ENCODE results near the gene RNPEPL1.
A peak's percentile ranks its signal among the peaks of the same experiment; 100 is the strongest.

The RNPEPL1 gene

DNA sequence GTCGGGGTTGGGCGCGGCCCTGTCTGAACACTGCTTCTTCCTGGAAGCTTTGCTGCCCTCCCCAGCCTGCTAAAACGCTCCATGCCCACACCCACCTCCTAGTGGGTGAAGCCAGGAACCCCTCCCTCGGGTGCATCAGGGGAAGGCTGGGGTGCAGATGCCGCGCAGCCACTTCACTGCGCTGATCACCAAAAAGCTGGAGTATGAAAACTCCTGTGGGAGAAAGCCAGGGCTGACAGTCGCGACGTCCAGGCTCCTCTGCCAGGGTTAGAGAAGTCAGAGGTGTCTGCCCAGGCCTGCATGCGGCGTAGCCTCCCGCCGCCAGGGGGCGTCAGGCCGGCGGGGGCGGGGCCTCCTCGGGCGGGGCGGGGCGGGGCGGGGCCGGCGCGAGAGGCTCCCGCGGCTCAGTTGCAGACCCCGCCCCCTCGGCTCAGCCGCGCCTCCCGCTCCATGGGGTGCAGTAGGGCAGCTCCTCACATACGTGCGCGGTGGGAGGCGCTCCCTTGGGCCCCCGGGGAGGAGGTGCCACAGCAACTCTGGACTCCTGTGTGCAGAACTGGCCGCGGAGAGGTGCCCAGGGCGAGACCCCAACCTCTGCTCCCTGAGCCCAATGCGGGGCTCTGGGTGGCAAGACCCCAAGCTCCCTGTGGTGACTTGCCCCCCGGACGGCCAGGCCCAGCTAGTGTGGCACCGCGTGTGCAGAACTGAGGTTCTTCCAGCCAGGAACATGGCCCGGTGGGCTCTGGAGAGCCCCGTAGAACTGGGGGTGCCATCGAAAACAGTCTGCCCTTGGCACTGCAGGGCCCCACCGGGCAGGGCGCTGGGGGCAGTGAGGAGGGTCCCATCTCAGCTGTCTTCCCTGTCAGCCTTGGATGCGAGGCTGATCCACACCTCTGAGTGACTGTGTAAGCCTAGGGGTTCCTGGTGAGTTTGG lies 1.8 kb upstream of the RNPEPL1 start:
- Mint-ChIP-seq H3K4me1 (ENCODE audit: low read depth) (peaks cover 61% of the 10 kb centered on the region), H3K9me3 (no peaks in the 10 kb centered on the region), H3K36me3 (ENCODE audit: low read depth) (peaks cover 35% of the 10 kb centered on the region), H3K4me3 (peak overlapping the region; percentile 94), H3K27me3 (ENCODE audit: low read depth) (no peaks in the 10 kb centered on the region), H3K27ac (peak overlapping the region; percentile 99)

- H3K4me3 Mint-ChIP-seq: peak overlapping the region; percentile 93
- no peaks in the 10 kb centered on the region for H3K27me3 Mint-ChIP-seq (ENCODE audit: low read depth)
- no peaks in the 10 kb centered on the region for H3K9me3 Mint-ChIP-seq
- peak overlapping the region; percentile 96 for H3K27ac Mint-ChIP-seq
- H3K36me3 Mint-ChIP-seq (ENCODE audit: low read depth): peaks cover 30% of the 10 kb centered on the region
- H3K4me1 Mint-ChIP-seq (ENCODE audit: low read depth): peaks cover 56% of the 10 kb centered on the region
Measured at GRCh38 chr2:240567137-240567871, 980 bp upstream of the RNPEPL1 start.

DNA sequence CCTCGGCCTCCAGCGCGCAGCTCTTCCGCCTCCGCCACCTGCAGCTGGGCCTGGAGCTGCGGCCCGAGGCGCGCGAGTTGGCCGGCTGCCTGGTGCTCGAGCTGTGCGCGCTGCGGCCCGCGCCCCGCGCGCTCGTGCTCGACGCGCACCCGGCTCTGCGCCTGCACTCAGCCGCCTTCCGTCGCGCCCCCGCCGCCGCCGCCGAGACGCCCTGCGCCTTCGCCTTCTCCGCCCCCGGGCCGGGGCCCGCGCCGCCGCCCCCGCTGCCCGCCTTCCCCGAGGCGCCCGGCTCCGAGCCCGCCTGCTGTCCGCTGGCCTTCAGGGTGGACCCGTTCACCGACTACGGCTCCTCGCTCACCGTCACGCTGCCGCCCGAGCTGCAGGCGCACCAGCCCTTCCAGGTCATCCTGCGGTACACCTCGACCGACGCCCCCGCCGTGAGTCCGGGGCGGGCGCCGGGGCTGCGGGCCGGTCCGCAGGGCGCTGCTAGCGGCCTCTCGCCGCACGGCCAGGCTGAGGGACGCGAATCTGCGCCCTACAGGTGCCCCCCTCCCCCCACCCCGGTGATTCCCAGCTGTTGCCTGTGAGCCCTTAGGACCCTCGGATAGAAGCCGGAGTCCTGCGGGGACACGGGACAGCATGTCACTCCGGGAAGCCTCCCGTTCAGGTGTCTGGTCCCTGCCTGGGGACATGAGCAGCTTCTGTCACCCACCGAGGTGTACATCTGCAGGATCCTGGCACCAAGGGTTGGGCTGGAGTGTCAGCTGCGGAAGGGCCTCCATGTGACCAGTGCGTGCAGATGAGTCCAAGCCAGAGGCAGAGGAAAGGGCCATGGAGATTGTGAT lies 616 bp downstream of the RNPEPL1 start:
- Mint-ChIP-seq H3K36me3 (ENCODE audit: low read depth) (peaks cover 21% of the 10 kb centered on the region), H3K9me3 (no peaks in the 10 kb centered on the region), H3K4me1 (ENCODE audit: low read depth) (peaks cover 47% of the 10 kb centered on the region), H3K27ac (peak overlapping the region; percentile 76), H3K27me3 (ENCODE audit: low read depth) (no peaks in the 10 kb centered on the region), H3K4me3 (peak overlapping the region; percentile 84)

- Mint-ChIP-seq H3K9me3 (no peaks in the 10 kb centered on the region), H3K4me1 (ENCODE audit: low read depth) (peaks cover 40% of the 10 kb centered on the region), H3K27ac (peak overlapping the region; percentile 76), H3K27me3 (ENCODE audit: low read depth) (no peaks in the 10 kb centered on the region), H3K36me3 (ENCODE audit: low read depth) (peaks cover 17% of the 10 kb centered on the region), H3K4me3 (peak overlapping the region; percentile 84)
Measured at GRCh38 chr2:240569523-240569997, 1.3 kb downstream of the RNPEPL1 start.

DNA sequence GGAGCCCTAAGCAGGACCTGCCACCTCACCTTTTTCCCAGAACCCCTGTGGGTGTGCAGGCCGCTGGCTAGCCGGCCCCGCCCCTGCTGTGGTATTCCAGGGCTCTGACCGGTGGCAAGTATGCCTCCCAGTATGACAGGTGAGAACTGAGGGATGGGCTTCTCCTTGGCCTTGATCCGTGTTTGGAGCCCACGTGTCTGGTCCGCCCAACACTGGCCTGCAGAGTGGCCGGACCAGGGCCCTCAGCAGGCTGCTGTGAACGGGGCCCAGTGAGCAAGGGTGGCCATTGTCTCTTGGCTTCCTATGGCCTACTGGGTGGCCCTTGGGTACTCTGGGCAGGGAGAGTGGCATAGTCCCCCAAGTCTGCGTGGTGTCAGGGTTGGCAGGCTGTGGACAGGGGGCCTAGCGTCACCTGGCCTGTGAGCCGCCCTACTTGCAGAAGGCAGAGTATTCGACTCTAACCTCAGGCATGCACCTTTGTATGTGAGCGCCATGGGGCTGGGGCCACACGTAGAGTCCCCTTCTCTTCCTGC lies 1.8 kb downstream of the RNPEPL1 start:
- H3K4me3 Mint-ChIP-seq: peak overlapping the region; percentile 84
- peaks cover 13% of the 10 kb centered on the region for H3K36me3 Mint-ChIP-seq (ENCODE audit: low read depth)
- H3K27ac Mint-ChIP-seq: no peak overlapping the region
- no peaks in the 10 kb centered on the region for H3K9me3 Mint-ChIP-seq
- peaks cover 35% of the 10 kb centered on the region for H3K4me1 Mint-ChIP-seq (ENCODE audit: low read depth)
- no peaks in the 10 kb centered on the region for H3K27me3 Mint-ChIP-seq (ENCODE audit: low read depth)

GRCh38 chr2:240570531-240571313 lies 2.4 kb downstream of the RNPEPL1 start:
- H3K9me3 Mint-ChIP-seq: no peaks in the 10 kb centered on the region
- H3K27me3 Mint-ChIP-seq (ENCODE audit: low read depth): no peaks in the 10 kb centered on the region
- no peak overlapping the region for H3K27ac Mint-ChIP-seq
- peak overlapping the region; percentile 14 for H3K4me3 Mint-ChIP-seq
- H3K4me1 Mint-ChIP-seq (ENCODE audit: low read depth): peaks cover 29% of the 10 kb centered on the region
- H3K36me3 Mint-ChIP-seq (ENCODE audit: low read depth): peaks cover 7% of the 10 kb centered on the region

GRCh38 chr2:240571314-240571973 lies 3.2 kb downstream of the RNPEPL1 start:
- Mint-ChIP-seq H3K4me3 (peak overlapping the region; percentile 49), H3K9me3 (no peaks in the 10 kb centered on the region), H3K27me3 (ENCODE audit: low read depth) (no peaks in the 10 kb centered on the region), H3K36me3 (ENCODE audit: low read depth) (peaks cover 7% of the 10 kb centered on the region), H3K27ac (no peak overlapping the region), H3K4me1 (ENCODE audit: low read depth) (peaks cover 28% of the 10 kb centered on the region)

DNA sequence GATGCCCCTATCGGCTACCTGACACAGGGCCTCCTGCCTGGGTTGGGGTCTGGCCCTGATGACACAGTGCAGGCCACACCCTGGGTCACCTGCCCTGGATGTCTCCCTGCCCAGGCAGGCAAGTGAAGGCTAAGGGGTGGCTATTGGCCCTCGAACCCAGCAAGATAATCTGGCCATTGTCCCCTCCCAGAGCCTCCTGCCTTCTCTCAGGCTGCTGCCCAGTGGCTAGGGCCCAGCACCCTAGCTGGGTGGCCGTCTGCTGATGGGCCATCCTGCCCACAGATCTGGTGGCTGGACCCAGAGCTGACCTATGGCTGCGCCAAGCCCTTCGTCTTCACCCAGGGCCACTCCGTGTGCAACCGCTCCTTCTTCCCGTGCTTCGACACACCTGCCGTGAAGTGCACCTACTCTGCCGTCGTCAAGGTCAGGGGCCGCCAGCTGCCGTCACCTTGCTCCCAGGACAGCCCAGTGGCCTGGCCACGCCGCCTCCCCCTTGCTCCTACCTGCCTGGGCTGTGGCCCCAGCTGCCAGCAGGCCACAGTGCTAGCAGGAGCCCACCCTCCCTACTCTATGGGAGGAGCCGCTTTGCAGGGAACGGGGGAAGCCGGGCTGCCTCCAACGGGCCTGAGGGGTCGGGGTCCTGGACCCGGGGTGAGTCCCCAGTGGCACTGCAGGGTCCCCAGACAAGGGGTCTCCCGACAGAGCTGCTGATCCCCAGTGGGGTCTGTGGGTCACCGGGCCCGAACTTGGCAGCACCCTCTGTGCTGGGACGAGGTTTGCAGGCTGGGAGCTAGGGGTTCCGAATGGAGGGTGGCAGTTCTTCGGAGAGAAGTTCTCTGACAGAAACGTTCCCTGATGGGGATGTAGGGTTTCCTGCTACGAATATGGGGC lies 4.1 kb downstream of the RNPEPL1 start:
- H3K9me3 Mint-ChIP-seq: no peaks in the 10 kb centered on the region
- H3K27me3 Mint-ChIP-seq (ENCODE audit: low read depth): no peaks in the 10 kb centered on the region
- H3K27ac Mint-ChIP-seq: no peak overlapping the region
- H3K4me1 Mint-ChIP-seq (ENCODE audit: low read depth): peaks cover 23% of the 10 kb centered on the region
- H3K36me3 Mint-ChIP-seq (ENCODE audit: low read depth): peaks cover 7% of the 10 kb centered on the region
- H3K4me3 Mint-ChIP-seq: no peak overlapping the region

DNA sequence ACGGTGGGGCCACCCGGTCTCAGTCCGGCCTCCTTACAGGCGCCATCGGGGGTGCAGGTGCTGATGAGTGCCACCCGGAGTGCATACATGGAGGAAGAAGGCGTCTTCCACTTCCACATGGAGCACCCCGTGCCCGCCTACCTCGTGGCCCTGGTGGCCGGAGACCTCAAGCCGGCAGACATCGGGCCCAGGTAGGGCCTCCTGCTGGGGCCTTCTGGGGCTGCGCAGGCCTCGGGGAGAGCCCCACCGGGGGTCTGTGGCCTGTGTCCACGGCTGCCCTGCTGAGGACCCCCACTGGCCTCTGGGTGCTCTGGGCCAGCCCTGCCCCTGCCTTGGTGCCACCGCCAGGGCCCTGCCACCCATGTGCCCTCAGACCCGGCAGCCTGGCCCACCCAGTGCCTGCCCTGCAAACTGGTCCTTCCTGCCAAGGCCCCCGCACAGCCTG lies 4.8 kb downstream of the RNPEPL1 start:
- no peak overlapping the region for H3K27ac Mint-ChIP-seq
- peaks cover 5% of the 10 kb centered on the region for H3K36me3 Mint-ChIP-seq (ENCODE audit: low read depth)
- no peaks in the 10 kb centered on the region for H3K9me3 Mint-ChIP-seq
- H3K4me1 Mint-ChIP-seq (ENCODE audit: low read depth): peaks cover 18% of the 10 kb centered on the region
- no peaks in the 10 kb centered on the region for H3K27me3 Mint-ChIP-seq (ENCODE audit: low read depth)
- H3K4me3 Mint-ChIP-seq: no peak overlapping the region

GRCh38 chr2:240573516-240574385 lies 5.5 kb downstream of the RNPEPL1 start:
- Mint-ChIP-seq H3K36me3 (ENCODE audit: low read depth) (peaks cover 7% of the 10 kb centered on the region), H3K27ac (no peak overlapping the region), H3K9me3 (no peaks in the 10 kb centered on the region), H3K4me3 (no peak overlapping the region), H3K4me1 (ENCODE audit: low read depth) (peaks cover 18% of the 10 kb centered on the region), H3K27me3 (ENCODE audit: low read depth) (no peaks in the 10 kb centered on the region)

DNA sequence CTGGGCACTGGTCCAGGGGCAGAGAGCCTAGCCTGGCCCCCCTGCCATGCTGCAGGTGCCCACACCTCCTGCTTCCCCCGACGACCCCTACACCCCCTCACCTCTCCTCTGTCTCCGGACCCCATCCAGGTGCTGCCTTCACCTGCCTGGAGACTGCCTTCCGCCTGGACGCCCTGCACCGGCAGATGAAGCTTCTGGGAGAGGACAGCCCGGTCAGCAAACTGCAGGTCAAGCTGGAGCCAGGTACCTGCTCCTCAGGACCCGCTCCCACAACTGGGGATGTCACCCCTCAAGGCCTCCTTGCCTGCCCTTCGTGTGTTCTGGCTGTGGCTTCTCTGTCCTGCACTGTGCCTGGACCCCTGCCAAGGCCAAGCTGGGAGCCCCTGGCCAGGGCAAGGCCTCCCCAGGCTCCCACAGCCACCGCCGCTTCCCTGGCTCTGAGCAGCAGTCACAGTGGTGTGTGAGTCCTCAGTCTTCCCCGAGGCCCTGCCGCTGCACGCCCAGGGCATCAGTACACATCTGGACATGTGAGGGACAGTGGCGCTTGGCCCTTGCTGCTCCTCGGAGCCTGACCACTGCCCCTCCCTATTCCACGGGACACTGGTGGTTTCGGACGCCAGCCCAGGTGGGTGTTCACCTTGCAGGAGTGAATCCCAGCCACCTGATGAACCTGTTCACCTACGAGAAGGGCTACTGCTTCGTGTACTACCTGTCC lies 6.3 kb downstream of the RNPEPL1 start:
- H3K4me1 Mint-ChIP-seq (ENCODE audit: low read depth): peaks cover 19% of the 10 kb centered on the region
- H3K27ac Mint-ChIP-seq: no peak overlapping the region
- H3K4me3 Mint-ChIP-seq: no peak overlapping the region

More for the DNA sequence above, 6.3 kb downstream of the RNPEPL1 start:
- H3K27me3 Mint-ChIP-seq (ENCODE audit: low read depth): no peaks in the 10 kb centered on the region
- peaks cover 10% of the 10 kb centered on the region for H3K36me3 Mint-ChIP-seq (ENCODE audit: low read depth)
- no peaks in the 10 kb centered on the region for H3K9me3 Mint-ChIP-seq

Measured in T-helper 1 cell treated with Interleukin-12 subunit alpha and Interleukin-12 subunit beta and Interleukin-4 antibody, amounts not matched to agents 30 μg/mL and 1 μg/mL, for 36 hours (primary cell).